Ovary (tissue), 3 donors: Measurements from ENCODE around the gene TBL2.

ENCODE experiments used
- CTCF ChIP-seq, 3 donors: fragments of 450-650 bp in 2 of 3; fragments of 200-600 bp in 1 of 3; IDR thresholded peaks; one replicate each; pipeline versions ENCODE4 v1.5.1 to v1.8.0; 2016 to 2022; ENCODE audit warnings: antibody characterized with exemption in 3 of 3, mild to moderate bottlenecking in 1 of 3
- EP300 ChIP-seq: sonication (generic); formaldehyde crosslinking; IDR thresholded peaks from one replicate; pipeline ENCODE4 v1.6.1; 2017; ENCODE audit warnings: antibody characterized with exemption
- donor health status: DM: no; HTN: no; CAD: no.

GRCh38 chr7:73625276-73625675 lies 46.9 kb upstream of the TBL2 start:
- TF ChIP-seq CTCF (IDR thresholded peaks at IDR 0.05) (no peak), EP300 (no peak)
